ENCODE measurements around the gene TRIM74.
"Not testable (repeated sequence)": the region's sequence is repeated elsewhere in the genome, so short reads cannot be mapped to it uniquely, and the experiment has no call there.

The TRIM74 gene

GRCh38 chr7:72960029-72960428, 9.2 kb downstream of the TRIM74 start:
- DNase-seq (ENCODE audit: low read depth in 1 of 2, low spot score in 1 of 2), result not testable (repeated sequence)

- DNase-seq (ENCODE audit: low read depth in 1 of 2, low spot score in 1 of 2), result not testable (repeated sequence)
Measured at GRCh38 chr7:72954563-72955198, 14.6 kb downstream of the TRIM74 start.

DNA sequence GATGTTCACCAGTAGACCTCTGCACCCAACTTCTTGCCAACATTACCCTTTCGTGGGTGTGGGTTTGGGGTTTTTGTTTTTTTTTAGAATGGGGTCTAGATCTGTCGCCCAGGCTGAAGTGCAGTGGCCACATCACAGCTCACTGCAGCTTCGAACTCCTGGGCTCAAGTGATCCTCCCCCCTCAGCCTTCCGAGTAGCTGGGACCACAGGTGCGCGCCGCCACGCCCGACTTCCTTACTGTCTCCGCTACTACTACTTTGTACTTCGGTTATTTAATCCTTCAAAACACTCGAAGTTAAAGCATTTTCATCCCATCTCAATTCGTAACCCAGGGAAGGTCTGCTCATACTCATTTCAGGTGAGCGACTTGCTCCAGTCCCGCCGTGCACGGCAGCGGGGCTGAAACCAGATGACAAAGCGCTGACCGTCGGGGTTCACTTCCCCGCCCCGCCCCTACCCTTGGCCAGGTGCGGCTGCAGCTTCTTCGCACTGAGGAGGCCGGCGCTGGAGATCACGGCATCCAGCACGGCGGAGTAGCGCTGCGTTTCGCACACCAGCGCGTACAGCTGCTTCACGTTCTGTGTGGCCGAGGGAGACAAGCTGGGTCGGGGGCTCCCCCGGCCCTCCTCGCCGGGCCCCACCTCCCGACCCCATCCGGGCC, 15.2 kb downstream of the TRIM74 start:
- DNase-seq (ENCODE audit: low read depth in 1 of 2, low spot score in 1 of 2), result not testable (repeated sequence)

DNA sequence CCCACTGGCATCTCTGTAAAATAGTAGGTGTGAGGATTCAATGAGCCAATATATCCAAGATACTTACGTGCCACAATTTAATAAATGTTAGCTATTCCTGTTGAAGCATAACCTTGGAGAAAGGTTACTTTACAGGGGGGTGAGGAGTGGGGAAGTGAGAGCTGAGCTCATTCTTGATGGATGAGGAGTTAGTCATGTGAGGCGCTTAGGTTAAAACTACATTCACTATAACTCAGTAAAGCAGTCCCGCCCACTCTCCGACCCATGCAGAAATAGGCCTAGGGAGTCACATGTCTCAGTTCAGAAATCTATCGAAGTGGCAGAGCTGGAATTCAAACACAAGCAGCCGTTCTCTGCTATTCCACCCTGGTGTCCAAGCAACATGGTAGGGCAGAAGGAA, 18.8 kb downstream of the TRIM74 start:
- not testable (repeated sequence) for DNase-seq (ENCODE audit: low read depth in 1 of 2, low spot score in 1 of 2)

GRCh38 chr7:72949686-72950085, 19.6 kb downstream of the TRIM74 start:
- DNase-seq (ENCODE audit: low read depth in 1 of 2, low spot score in 1 of 2), result not testable (repeated sequence)

- not testable (repeated sequence) for DNase-seq (ENCODE audit: low read depth in 1 of 2, low spot score in 1 of 2)
Measured at GRCh38 chr7:72949276-72949675, 20.0 kb downstream of the TRIM74 start.

GRCh38 chr7:72948714-72949113, 20.6 kb downstream of the TRIM74 start:
- DNase-seq (ENCODE audit: low read depth in 1 of 2, low spot score in 1 of 2), result not testable (repeated sequence)

- DNase-seq (ENCODE audit: low read depth in 1 of 2, low spot score in 1 of 2), result not testable (repeated sequence)
Measured at GRCh38 chr7:72946130-72946745, 23.0 kb downstream of the TRIM74 start.

DNA sequence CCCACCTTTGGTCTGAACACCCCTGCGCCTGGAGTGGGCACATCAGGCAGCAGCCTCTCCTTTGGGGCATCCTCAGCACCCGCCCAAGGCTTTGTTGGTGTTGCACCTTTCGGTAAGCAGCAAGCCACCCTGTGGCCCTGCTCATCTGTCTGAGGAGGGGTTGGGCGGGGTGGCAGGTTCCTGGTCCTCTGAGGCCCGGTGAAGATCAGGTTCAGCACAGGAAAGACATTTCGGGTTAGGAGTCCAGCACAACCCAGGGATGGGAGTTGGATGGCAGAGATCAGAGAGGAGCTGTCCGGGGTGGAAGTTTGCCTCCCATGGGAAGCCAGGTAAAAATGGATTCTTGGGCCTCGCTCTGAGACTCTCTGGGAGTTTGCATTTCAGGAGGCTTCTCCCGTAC, 23.7 kb downstream of the TRIM74 start:
- DNase-seq (ENCODE audit: low read depth in 1 of 2, low spot score in 1 of 2), result not testable (repeated sequence)

DNA sequence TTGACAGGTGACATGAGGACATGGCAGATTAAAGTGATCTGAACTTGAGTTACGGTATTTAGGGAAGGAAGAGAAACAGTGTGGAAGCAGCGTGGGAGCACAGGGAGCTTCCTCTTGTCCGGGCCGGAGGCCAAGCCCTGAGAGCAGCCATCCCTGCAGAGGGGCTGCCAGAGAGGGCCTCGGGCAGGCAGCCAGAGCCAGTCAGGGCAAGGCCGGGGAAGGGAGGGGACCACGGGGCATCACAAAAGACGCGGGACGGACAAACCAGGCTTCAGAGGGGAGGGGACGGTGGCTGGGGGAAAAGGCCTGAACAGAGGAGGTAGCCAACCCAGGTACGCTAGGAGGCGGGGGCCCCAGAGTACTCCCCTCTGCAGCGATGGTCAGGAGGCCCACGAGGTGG, 24.3 kb downstream of the TRIM74 start:
- DNase-seq (ENCODE audit: low read depth in 1 of 2, low spot score in 1 of 2), result not testable (repeated sequence)

DNA sequence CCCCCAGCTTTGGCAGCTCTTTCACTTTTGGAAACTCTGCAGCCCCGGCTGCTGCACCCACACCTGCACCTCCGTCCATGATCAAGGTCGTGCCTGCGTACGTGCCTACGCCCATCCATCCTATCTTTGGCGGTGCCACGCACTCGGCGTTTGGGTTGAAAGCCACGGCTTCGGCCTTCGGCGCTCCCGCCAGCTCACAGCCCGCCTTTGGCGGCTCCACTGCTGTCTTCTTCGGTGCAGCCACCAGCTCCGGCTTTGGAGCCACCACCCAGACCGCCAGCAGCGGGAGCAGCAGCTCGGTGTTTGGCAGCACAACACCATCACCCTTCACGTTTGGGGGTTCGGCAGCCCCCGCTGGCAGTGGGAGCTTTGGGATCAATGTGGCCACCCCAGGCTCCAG, 26.3 kb downstream of the TRIM74 start:
- not testable (repeated sequence) for DNase-seq (ENCODE audit: low read depth in 1 of 2, low spot score in 1 of 2)

DNA sequence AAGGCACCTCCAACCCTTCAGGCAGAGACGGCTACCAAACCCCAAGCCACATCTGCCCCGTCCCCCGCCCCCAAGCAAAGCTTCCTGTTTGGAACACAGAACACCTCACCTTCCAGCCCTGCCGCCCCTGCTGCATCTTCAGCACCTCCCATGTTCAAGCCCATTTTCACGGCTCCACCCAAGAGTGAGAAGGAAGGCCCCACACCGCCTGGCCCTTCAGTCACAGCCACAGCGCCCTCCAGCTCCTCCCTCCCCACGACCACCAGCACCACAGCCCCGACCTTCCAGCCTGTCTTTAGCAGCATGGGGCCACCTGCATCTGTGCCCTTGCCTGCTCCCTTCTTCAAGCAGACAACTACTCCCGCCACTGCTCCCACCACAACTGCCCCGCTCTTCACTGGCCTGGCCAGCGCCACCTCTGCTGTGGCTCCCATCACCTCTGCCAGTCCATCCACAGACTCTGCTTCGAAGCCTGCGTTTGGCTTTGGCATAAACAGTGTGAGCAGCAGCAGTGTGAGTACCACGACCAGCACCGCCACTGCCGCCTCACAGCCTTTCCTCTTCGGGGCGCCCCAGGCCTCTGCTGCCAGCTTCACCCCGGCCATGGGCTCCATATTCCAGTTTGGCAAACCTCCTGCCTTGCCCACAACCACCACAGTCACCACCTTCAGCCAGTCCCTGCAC, 27.1 kb downstream of the TRIM74 start:
- not testable (repeated sequence) for DNase-seq (ENCODE audit: low read depth in 1 of 2, low spot score in 1 of 2)

DNA sequence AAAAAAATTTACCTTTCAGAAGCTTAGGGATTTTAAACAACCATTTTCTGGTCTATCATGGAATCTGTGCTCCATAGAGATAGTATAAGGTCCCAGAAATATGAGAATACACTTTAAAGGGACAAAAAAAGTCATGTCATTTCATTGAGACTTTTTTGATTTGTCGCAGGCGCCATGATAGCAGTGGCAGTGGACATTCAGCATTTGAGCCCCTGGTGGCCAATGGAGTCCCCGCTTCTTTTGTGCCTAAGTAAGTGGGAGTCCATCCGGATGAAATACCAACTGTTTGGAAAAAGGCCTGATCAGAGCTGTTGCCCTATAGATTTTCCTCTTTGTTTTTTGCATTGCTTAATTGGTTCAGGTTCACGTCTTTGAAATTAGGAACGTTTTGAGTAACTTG, 41.0 kb downstream of the TRIM74 start:
- DNase-seq (ENCODE audit: low read depth in 1 of 2, low spot score in 1 of 2), result not testable (repeated sequence)

GRCh38 chr7:72927791-72928190, 41.5 kb downstream of the TRIM74 start:
- not testable (repeated sequence) for DNase-seq (ENCODE audit: low read depth in 1 of 2, low spot score in 1 of 2)

- no peak for DNase-seq (ENCODE audit: low read depth in 1 of 2, low spot score in 1 of 2)
Measured at GRCh38 chr7:72925546-72926120, 43.6 kb downstream of the TRIM74 start.

- DNase-seq (ENCODE audit: low read depth in 1 of 2, low spot score in 1 of 2), result peak; percentile 72 to 77
Measured at GRCh38 chr7:72924733-72925545, 44.3 kb downstream of the TRIM74 start, which contains the start of gene POM121. POM121 (plus strand) TSS chr7:72925095; CDS start chr7:72925122, 27 bp downstream.

DNA sequence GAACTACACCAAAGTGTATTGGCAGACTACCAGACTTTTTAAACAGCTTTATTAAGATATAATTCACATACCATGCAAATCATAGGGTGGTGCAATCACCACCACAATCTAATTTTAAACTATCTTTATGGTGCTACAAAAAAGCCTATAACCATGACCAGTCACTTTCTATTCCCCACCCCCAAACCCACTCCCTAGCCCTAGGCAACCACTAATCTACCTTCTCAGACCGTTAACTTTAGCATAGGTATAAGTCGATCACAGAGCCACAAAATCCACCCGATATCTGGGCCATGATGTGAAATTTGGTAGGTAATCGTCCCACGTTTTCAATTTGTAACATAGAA, 44.9 kb downstream of the TRIM74 start:
- DNase-seq (ENCODE audit: low read depth in 1 of 2, low spot score in 1 of 2), result no peak

DNA sequence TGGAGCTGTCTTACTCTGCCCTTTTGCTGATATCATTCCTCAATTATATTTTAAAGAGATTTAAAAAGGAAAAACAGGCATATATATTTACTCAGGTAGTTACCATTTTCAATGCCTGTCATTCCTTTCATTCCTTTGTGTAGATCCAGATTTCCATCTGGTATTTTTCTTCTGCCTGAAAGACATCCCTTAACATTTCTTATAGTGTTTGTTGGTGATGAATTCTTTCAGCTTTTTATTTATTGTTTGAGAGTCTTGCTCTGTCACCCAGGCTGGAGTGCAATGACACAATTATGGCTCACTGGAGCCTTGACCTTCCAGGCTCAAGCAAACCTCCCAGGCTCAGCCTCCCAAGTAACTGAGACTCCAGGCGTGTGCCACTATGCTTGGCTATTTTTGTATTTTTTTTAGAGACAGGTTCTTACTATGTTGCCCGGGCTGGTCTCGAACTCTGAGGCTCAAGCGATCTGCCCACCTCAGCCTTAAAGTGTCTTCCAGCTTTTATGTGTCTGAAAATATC, 50.0 kb downstream of the TRIM74 start:
- no peak for DNase-seq (ENCODE audit: low read depth in 1 of 2, low spot score in 1 of 2)

DNA sequence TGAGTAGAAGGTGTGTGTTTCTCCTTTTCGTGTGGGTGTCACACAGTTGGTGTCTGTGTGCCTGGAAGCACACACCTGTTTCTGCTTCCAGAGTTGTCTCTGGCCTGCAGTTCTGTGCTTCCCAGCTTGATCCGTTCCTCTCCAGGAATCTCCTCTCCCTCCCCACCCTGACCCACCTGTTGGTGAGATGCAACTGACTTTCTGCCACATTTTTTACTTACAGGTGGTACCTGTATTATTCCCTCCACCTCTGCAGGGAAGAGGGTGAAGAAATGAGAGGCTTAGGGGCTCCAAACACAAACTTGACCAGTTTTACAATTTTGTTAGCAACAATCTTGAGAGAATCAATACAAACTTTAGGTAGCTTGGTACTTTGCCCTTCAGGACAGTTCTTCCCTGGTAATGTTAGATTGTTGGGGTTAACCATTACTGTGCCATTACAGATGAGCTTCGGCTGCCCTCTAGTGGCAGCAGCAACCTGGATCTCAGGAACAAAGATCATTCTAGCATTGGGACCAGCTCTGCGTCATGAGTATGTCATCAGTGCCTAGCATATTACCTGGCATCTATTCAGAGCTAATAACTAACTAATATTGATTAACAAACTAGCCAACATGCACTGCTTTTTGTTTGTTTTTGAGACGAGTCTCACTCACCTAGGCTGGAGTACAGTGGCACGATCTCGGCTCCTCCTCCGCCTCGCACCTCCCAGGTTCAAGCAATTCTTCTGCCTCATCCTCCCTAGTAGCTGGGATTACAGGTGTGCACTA, 54.3 kb downstream of the TRIM74 start:
- DNase-seq (ENCODE audit: low read depth in 1 of 2, low spot score in 1 of 2), result peak; percentile 11 to 47

All from activated CD4-positive, alpha-beta T cell treated with anti-CD3 and anti-CD28 coated beads, Interleukin-2, amount 50 U/mL, for 24 hours (primary cell).